ENCODE measurements around the gene HTRA3.

The HTRA3 gene

DNA sequence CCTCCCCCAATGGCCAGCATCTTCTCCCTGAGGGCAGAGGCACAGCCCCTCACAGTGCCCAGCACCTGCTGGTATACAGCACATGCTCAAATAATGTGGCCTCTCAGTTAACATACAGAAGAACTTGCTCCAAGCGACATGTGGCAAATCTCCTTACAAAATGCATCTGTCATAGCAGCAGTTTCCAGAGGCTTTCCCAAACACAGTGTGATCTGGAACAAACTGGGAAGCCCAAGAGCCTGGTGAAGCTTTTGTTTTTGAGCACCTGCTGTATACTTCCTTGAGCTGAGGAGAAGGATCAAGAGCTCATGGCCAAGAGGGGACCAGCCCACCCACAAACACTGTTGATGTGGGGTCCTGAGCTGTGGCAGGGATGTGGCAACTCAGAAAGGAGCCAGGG, 34.8 kb upstream of the HTRA3 start:
- DNase-seq (ENCODE audit: low spot score): no peak

DNA sequence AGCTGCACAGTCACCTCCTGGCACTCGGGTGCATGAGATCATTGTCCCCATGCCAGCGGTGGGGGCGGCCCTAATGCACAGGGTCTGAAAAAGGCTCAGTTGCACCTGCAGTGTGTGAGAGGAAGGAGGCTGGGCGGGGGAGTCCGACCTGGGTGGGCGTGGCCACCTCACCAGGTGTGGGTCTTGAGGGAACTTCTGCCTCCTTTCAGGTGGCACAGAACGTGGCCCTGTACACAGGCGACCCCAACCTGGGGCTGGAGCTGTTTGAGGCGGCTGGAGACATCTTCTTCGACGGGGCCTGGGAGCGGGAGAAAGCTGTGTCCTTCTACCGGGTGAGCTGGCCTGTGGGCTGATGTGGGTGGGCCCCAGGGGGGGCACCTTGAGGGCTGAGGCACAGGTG, 34.3 kb upstream of the HTRA3 start:
- no peak for DNase-seq (ENCODE audit: low spot score)

DNA sequence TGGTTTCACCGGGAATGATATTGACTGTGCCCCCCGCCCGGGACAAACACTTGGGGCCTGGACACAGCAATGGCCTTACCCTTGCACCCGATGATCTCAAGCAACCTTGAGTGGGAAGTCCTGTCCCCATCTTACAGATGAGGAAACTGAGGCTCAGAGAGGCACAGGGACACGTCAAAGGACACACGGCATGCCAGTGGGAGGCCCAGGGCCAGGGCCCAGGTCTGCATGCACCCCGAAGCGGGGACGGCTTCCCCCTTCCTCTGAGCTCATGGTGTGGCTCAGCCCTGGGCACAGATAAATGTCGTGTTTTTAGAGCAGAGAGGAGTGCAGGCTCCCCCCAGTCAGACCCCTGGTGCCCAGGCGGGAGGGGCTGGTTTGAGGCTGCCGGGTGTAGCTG, 33.9 kb upstream of the HTRA3 start:
- DNase-seq (ENCODE audit: low spot score): no peak

DNA sequence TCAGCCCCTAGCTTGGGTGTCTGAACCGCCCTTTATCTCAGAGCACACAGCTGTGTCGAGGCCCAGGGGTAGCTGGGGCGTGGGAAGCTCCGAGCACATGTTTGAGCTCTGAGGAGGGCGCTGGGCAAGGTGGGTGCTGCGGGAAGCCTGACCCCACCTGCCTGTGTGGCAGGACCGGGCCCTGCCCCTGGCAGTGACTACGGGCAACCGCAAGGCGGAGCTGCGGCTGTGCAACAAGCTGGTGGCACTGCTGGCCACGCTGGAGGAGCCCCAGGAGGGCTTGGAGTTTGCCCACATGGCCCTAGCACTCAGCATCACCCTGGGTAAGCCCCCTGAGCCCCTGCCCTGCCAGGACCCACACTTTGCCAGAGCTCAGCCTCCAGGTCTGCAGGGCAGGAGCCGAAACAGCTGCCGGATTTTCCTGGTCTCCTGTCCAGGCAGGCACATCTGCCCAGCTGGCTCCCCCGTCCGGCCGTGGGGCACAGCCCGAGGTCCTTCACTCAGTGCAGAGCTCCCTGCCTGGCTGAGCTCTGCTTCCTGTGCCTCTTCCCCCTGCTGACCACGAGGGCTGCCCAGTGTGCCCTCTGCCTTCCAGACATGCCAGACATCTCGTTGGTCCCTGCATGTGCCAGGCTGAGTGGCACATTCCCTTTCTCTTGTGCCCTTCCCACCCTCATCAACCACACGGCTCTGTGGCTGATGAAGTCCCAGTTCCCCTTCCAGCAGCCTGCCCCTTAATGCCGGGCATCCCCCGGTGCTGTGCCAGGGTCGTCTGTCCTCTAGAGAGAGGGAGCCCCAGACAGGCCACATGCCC, 33.2 kb upstream of the HTRA3 start:
- no peak for DNase-seq (ENCODE audit: low spot score)

DNA sequence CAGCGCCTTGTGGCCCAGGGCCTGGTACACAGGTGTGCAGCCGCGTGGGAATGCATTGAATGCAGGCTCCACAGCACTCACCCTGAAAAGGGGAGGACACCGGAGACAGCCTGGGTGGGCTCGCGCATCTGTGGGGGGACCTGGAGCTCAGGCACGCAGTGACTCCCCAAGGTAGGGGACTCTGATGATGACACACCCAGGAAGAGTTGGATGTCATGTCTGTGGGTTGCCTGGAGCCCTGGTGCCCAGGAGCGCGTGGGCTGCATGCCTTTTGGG, 32.7 kb upstream of the HTRA3 start:
- DNase-seq (ENCODE audit: low spot score): no peak

DNA sequence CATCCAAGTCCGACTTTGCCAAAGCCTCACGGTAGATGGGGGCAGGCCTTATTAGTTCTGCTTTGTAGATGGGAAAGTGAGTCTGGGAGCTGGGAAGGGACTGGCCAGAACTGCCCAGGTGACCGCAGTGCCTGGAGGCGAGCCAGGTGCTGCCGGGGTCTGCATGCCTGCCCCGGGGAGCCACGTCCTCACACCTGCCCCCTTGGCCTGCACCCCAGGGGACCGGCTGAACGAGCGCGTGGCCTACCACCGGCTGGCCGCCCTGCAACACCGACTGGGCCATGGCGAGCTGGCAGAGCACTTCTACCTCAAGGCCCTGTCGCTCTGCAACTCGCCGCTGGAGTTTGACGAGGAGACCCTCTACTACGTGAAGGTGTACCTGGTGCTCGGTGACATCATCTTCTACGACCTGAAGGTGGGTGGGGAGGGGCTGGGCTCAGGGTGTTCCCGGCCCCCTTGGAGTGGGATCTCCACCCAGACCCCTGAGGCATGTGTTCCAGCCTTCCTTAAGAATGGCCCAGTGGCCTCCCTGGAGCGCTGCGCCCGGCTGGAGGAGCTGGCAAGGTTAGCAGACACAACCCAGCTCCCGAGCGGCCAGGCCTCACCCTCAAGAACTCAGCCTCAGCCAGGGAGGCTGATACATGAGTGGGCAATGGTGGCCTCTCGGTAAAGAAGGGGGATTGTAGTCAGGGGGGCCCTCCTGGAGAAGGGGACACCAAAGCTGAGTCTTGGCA, 32.1 kb upstream of the HTRA3 start:
- DNase-seq (ENCODE audit: low spot score): no peak

DNA sequence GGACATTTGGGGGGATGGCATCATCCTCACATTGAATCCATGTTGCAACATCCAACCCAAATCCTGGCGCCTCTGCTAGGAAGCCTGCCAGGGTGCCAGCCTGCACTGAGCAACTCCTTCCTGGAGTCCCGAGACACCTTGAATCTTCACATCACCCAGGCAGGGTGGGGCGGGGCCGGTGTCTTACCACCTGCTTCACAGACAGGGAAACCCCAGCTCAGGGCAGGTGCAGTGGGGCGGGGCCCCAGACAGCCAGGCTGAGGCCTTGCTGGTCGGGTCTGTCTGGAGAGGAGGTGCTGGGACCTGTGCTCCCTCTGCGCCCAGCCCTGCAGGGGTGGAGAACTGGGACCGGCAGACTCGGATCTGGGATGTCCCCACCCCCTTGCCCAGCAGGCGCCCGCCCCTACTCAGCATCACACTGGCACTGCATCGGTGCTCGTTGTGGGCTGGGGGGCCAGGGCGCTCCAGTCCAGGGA, 31.5 kb upstream of the HTRA3 start:
- no peak for DNase-seq (ENCODE audit: low spot score)

DNA sequence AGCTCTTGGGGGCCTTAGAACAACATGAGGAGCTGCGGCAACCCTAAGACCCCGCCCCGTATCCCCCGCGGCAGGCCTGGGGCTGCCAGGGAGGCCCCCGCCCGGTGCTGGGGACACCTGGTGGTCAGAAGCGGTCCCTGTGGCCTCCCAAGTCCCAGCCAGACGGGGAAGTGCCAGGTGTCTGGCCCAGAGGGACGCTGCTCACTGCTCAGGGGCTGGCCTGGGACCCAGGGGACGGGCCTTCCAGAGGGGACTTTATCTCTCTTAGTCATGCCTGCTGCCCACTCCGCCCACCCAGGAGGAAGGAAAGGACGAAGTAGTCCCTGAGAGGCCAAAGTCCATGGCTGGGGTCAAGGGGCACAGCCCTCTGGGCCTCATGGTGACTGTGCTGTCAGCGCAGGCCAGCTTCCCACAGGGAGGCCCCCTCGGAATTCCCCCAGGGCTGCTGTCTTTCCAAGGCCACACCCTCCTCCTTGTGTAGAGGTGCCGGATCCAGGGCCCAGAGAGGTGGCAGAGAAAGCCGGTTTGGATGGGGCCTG, 31.0 kb upstream of the HTRA3 start:
- DNase-seq (ENCODE audit: low spot score): no peak

DNA sequence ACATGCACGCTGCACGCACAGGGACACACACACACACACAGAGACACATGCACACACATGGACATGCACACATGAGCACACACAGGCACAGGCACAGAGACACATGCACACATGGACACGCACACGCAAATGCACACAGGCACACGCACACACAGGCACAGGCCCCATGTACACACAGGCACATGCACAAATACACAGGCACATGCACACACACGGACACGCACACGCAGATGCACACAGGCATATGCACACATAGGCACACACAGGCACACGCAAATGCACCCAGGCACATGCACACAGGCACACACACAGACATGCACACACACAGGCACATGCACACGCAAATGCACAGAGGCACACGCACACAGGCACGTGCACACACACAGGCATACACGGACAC, 30.3 kb upstream of the HTRA3 start:
- no peak for DNase-seq (ENCODE audit: low spot score)

DNA sequence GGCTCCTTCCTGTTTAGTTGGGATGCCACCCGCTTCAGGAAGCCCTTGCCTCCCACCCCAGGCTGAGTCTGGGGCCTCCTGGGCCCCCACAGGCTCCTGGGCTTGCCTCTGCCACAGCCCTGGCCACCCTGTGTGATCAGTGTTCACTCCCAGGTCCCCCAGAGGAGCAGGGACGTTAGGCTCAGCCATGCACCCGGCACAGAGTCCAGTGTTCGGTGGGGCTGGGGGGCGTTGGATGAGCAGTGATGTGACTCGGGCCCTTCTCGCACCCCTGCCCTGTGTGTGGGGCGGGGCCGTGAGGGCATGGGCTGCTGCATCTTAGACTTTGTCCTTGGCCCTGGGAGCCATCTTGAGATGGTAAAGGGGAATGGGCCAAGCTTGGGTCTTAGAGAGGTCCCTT, 29.9 kb upstream of the HTRA3 start:
- no peak for DNase-seq (ENCODE audit: low spot score)

DNA sequence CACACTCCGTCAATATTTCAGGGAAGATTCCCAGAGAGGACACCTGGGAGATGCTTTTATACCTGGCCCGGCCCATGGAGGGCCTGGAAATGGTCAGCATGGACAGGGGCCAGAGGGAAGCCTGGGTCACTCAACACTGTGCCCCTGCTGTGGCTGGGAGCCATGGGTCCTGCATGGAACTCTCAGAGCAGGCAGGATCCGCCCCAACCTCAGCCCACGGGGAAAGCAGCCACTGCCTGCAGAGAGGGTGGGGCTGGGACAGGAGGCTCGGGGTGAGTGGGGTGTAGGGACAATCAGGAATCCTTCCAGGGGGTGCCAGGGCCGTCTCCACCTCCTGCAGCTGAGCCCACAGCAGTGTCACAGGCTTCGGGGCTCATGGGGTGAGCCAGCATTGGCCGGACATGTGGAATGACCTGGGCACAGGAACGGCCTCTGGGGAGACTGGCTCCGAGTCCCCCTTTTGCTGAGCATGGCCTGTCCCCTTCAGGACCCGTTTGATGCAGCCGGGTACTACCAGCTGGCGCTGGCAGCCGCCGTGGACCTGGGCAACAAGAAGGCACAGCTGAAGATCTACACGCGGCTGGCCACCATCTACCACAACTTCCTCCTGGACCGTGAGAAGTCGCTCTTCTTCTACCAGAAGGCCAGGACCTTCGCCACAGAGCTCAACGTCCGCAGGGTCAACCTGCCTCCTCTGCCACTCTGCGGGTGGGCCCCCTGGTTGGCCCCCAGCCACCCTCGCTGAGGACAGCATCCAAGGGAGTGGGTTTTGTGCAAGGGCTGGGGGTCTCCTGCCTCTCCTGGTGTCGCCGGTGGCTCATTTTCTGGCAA, 29.1 kb upstream of the HTRA3 start:
- DNase-seq (ENCODE audit: low spot score): no peak

DNA sequence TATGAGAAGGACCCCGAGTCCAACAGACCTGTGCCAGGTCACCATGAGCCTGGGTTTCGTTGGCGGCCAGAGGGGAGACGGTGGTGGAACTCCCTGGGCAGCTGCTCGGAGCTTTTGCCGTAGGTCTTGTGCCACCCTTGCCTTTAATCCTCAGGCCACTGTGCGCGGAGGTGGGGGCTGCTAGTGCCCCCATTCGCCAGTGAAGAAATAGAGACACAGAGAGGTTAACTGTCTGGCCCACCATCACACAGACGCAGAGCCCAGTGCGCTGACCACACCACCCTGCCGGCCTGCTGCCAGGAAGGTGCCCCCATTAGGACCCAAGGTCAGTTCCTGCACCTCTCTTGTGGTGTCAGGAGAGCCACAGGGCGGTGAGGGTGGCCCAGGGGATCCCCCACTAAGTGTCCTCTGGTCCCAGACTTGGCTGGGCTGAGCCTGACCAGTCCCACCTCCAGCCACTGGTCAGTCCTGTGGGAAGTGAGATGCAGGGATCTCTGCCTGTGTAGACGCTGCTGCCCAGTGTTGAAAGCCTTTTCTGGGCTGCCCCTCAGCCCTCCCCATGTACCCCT, 28.3 kb upstream of the HTRA3 start:
- no peak for DNase-seq (ENCODE audit: low spot score)

DNA sequence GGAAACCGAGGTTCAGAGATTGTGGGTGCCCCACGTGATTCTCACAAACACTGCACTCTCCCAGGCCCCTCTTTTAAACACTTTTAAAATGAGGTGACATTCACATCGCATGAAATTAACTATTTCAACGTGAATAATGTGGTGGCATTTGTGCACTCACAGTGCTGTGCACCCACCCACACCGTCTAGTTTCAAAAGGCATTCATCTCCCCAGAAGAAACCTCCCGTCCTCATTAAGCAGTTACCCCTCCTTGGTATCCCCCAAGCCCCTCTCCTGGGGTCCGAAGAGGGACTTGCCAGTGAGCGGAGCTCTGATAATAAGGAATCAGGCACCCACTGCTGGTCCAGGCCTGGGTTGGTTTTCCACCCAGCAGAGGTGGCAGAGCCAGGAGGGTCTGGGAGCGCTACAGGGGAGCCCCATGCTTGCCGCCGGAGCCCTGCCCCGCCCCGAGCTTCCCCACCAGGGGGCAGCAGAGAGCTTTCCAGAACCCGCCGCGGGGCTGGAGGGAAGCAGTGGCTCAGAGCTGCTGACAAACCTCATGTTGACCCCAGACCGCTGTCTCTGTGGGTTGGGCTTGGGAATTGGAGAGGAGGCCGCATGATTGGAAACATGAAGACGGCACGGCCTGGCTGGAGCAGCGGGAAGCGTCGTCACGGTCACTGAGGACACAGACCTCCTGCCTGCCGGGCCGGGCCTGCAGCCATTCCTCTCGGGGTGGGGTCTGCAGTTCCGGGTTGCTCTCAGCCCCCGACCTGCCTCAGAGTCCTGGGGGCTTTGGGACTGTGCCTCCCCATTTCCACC, 27.5 kb upstream of the HTRA3 start:
- DNase-seq (ENCODE audit: low spot score): peak; percentile 74

DNA sequence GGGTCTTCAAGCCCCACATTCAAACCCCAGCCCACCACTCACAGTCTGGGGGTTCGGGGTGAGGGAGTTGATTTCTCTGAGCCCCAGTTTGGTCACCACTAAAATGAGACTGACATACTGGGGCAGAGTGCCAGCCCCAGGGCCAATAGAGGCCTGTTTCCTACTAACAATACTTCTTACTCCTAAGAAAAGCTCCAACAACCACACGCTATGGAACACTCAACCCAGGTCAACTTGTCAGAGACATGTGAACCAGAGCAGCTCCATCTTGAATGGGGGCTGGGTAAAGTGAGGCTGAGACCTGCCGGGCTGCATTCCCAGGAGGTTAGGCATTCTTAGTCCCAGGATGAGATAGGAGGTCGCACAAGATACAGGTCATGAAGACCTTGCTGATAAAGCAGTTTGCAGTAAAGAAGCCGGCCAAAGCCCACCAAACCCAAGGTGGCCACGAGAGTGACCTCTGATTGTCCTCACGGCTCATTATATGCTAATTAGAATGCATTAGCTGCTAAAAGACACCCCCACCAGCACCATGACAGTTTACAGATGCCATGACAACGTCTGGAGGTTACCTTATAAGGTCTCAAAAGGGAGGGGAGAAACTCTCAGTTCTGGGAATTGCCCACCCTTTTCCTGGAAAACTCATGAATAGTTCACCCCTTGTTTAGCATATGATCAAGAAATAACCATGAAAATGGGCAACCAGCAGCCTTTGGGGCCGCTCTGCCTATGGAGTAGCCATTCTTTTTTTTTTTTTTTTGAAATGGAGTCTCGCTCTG, 26.6 kb upstream of the HTRA3 start:
- no peak for DNase-seq (ENCODE audit: low spot score)

DNA sequence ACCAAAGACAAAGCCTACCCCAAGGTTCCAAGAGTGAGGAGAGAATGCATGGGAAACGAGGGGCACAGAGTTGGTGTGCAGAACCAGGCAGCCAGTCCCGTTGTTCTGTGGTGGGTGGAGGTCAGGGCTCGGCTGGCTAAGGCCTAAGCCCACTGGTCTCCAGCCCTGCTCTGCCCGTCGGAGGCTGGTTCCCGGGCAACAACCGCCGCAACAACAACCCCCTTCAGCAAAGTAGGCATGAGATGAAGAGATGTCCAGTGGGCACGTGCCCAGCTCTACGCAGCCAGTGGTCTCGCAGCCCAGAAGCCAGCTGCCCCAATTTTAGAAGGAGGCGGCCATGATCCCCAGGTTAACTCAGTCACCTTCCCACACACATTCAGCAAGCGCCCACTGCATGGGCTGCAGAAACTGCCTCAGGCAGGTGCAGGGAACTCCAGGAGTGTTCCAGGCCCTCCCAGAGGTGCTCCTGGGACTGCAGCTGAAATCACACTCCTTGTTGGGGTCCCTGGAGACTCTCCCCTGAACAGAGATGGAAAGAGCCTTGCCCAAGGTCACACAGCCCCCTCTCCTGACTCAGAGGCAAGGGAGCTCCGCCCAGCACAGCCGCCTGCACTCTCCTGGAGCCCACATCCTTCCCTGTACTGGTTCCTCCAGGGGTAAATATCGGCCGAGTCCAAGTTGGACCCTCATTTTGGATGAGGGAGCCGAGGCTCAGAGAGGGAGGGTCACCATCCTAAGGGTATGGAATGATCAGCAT, 25.4 kb upstream of the HTRA3 start:
- DNase-seq (ENCODE audit: low spot score): no peak

DNA sequence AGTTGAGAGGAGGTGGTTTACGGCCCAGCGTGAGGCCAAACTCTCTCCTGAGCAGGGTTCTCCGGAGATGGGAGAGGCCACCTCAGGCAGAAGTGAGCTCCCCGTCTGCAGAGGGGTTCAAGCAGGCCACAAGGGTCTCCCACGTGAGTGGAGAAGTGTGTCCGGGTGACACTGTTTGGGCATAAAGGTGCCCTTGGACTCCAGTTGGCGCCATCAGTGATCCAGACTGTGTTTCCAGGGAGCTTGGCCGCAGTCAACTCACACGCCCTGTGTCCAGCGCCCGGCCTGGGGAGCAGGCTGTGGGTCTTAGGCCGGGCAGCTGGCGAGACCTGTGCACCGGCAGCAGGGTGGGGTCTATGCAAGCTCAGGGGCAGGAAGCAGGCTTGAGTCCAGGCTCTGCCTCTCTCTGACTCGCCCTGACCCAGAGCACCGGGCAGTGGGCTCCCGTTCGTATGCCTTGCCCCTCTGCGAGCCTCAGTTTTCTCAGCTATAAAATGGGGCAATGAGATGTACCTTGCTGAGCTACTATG, 24.6 kb upstream of the HTRA3 start:
- DNase-seq (ENCODE audit: low spot score): no peak

DNA sequence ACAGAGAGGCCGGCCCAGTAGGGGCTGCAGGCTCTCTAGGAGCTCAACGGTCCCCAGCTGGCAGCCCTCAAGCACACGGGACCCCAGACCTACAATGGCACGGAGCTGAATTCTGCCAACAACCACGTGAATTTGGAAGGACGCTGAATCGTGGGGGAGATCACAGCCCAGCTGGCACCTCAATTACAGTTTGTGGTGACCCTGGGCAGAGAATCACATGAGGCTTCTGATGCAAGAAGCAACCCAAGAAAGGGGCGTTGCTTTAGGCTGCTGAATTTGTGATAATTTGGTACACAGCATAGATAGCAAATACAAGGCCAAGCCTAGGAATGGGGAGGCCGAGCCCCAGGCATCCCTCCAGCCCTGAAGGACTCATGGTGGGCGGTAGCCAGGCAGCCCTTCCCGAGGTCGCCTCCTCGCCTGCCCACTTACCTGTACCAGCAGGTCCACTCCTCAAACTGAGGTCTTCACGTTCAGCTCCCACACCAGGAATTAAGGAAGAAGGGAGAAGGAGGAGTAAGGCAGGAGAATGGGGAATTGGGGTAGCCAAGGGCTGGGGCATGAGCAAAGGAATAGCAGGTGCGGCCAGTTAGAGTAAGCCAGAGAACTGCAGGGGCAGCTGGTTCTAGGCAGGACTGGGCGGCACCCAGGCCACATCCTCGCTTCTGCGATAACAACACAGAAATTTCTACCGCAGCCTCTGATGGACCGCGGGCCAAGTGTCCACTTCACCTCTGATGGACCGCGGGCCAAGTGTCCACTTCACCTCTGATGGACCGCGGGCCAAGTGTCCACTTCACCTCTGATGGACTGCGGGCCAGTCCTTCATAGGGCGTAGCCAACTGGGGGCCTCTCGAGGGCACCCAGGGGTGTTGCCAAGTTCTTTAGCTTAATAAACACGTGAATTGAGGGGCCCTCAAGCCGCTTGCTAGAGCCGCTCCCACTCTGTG, 23.4 kb upstream of the HTRA3 start:
- DNase-seq (ENCODE audit: low spot score): no peak

All from cerebellar cortex (tissue), 1 donor.